ENCODE data around the gene FIP1L1.

The FIP1L1 gene

GRCh38 chr4:53476232-53477037 lies 99.0 kb downstream of the FIP1L1 start:
- no peak for DNase-seq (ENCODE audit: low spot score)

GRCh38 chr4:53477038-53477565 lies 99.7 kb downstream of the FIP1L1 start:
- no peak for DNase-seq (ENCODE audit: low spot score)

GRCh38 chr4:53477636-53478035 lies 100.2 kb downstream of the FIP1L1 start:
- no peak for DNase-seq (ENCODE audit: low spot score)

GRCh38 chr4:53478671-53479456 lies 101.4 kb downstream of the FIP1L1 start:
- peak; percentile 9 for DNase-seq (ENCODE audit: low spot score)

- DNase-seq (ENCODE audit: low spot score): no peak
Observed at GRCh38 chr4:53479736-53480525, 102.5 kb downstream of the FIP1L1 start.

GRCh38 chr4:53480909-53481308 lies 103.5 kb downstream of the FIP1L1 start:
- no peak for DNase-seq (ENCODE audit: low spot score)

- no peak for DNase-seq (ENCODE audit: low spot score)
Observed at GRCh38 chr4:53481586-53481985, 104.1 kb downstream of the FIP1L1 start.

- no peak for DNase-seq (ENCODE audit: low spot score)
Observed at GRCh38 chr4:53483250-53483649, 105.8 kb downstream of the FIP1L1 start.

GRCh38 chr4:53484911-53485657 lies 107.6 kb downstream of the FIP1L1 start:
- no peak for DNase-seq (ENCODE audit: low spot score)

GRCh38 chr4:53485658-53486040 lies 108.2 kb downstream of the FIP1L1 start:
- no peak for DNase-seq (ENCODE audit: low spot score)

GRCh38 chr4:53487766-53488165 lies 110.3 kb downstream of the FIP1L1 start:
- DNase-seq (ENCODE audit: low spot score): no peak

GRCh38 chr4:53489279-53489889 lies 111.9 kb downstream of the FIP1L1 start:
- DNase-seq (ENCODE audit: low spot score): peak; percentile 67

GRCh38 chr4:53490161-53490956 lies 112.9 kb downstream of the FIP1L1 start:
- no peak for DNase-seq (ENCODE audit: low spot score)

- peak; percentile 59 for DNase-seq (ENCODE audit: low spot score)
Observed at GRCh38 chr4:53490965-53491622, 113.7 kb downstream of the FIP1L1 start.

- DNase-seq (ENCODE audit: low spot score): no peak
Observed at GRCh38 chr4:53494851-53495250, 117.4 kb downstream of the FIP1L1 start.

- DNase-seq (ENCODE audit: low spot score): no peak
Observed at GRCh38 chr4:53497487-53498244, 120.2 kb downstream of the FIP1L1 start.

GRCh38 chr4:53498706-53499105 lies 121.3 kb downstream of the FIP1L1 start:
- DNase-seq (ENCODE audit: low spot score): no peak

GRCh38 chr4:53499791-53500190 lies 122.3 kb downstream of the FIP1L1 start:
- DNase-seq (ENCODE audit: low spot score): no peak

GRCh38 chr4:53500546-53500945 lies 123.1 kb downstream of the FIP1L1 start:
- no peak for DNase-seq (ENCODE audit: low spot score)

Data from kidney capillary endothelial cell (primary cell).